Type B pancreatic cell (in vitro differentiated cells): ENCODE measurements around the gene PLB1. TPM values are rescaled to one million over a fixed set of nuclear protein-coding genes. Genes with fewer than 3 reads are reported as not detected.

Source experiments
- DNase-seq: peaks from one replicate; pipeline ENCODE4 v3.0.0; 2021; ENCODE audit warnings: mixed read lengths; ENCODE audit not compliant: unreplicated experiment; ENCODE audit errors: extremely low spot score
- H3K27ac Mint-ChIP-seq: 2 replicates; pipeline ENCODE4 v1.8.0; 2021; ENCODE audit warnings: mild to moderate bottlenecking, mixed read lengths
- H3K27me3 Mint-ChIP-seq: 2 replicates; pipeline ENCODE4 v1.8.0; 2021; ENCODE audit warnings: mixed read lengths
- H3K36me3 Mint-ChIP-seq: 2 replicates; pipeline ENCODE4 v1.8.0; 2021; ENCODE audit warnings: mixed read lengths
- H3K4me1 Mint-ChIP-seq: one replicate; pipeline ENCODE4 v1.8.0; 2021; ENCODE audit warnings: mixed read lengths; ENCODE audit not compliant: unreplicated experiment
- H3K4me3 Mint-ChIP-seq: 2 replicates; pipeline ENCODE4 v1.8.0; 2021; ENCODE audit warnings: mild to moderate bottlenecking, mixed read lengths
- H3K9me3 Mint-ChIP-seq: 2 replicates; pipeline ENCODE4 v1.8.0; 2021; ENCODE audit warnings: mixed read lengths
- total RNA-seq: library from RNA; stranded (reverse); gene quantifications from 2 replicates; pipeline ENCODE4 v1.2.1, GENCODE V29; 2021; ENCODE audit warnings: low replicate concordance
- TF ChIP-seq, protein P1 (sequence below): fragments of 200-600 bp; sonication (generic); conservative IDR thresholded peaks from 2 replicates; pipeline ENCODE4 v1.5.0; 2021; ENCODE audit warnings: antibody characterized with exemption, mild to moderate bottlenecking

PLB1 gene
- total RNA-seq, 1 donor from 2014 or later, result 1.9 TPM

DNA sequence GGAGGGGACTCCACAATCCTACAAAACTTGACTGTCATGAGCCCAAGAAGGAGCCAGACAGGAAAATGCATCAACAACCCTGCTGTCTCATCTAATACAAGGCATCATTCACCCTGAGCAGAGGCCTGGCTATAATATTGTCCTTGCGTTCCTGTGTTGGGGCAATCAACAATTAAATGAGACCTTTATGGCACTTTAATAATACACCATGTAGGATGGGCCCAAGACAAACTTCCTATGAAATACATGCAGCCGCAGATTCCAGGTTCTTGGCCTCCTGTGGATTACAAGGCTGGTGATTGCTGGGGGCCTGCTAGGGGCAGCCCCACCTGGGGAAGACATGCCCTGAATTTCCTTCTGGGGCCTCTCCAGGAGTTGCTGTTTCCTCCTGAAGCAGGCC lies 173.0 kb downstream of the PLB1 start:
- H3K9me3 Mint-ChIP-seq, result peaks cover 16% of the 10 kb centered on the region
- no peak overlapping the region for H3K4me3 Mint-ChIP-seq
- no peak overlapping the region for H3K27ac Mint-ChIP-seq
- no peaks in the 10 kb centered on the region for H3K27me3 Mint-ChIP-seq
- H3K36me3 Mint-ChIP-seq, result peaks cover 5% of the 10 kb centered on the region
- DNase-seq, result no peak
- TF ChIP-seq, protein P1, sequence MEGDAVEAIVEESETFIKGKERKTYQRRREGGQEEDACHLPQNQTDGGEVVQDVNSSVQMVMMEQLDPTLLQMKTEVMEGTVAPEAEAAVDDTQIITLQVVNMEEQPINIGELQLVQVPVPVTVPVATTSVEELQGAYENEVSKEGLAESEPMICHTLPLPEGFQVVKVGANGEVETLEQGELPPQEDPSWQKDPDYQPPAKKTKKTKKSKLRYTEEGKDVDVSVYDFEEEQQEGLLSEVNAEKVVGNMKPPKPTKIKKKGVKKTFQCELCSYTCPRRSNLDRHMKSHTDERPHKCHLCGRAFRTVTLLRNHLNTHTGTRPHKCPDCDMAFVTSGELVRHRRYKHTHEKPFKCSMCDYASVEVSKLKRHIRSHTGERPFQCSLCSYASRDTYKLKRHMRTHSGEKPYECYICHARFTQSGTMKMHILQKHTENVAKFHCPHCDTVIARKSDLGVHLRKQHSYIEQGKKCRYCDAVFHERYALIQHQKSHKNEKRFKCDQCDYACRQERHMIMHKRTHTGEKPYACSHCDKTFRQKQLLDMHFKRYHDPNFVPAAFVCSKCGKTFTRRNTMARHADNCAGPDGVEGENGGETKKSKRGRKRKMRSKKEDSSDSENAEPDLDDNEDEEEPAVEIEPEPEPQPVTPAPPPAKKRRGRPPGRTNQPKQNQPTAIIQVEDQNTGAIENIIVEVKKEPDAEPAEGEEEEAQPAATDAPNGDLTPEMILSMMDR, result no peak
- peaks cover 40% of the 10 kb centered on the region for H3K4me1 Mint-ChIP-seq

DNA sequence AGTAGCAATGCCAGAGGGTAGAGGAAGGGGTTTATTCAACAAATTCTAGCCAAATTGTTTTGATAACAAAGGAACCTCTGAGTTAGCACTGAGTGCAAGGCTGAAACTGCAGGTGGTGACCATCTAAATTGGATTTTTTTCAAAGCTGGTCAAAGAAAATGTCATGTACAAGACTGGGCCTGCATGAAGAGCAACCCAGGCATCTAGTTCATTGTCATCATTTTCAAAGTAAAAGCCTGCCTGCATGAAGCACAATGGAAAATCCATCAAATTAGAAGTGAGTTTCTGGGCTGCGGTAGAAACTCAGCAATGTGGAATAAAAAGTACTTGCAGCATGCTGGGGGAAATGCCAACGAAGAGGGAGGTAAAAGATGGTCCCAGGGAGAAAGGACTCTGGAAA lies 175.0 kb downstream of the PLB1 start:
- no peak overlapping the region for H3K27ac Mint-ChIP-seq
- TF ChIP-seq, protein P1, result no peak
- no peaks in the 10 kb centered on the region for H3K27me3 Mint-ChIP-seq

DNA sequence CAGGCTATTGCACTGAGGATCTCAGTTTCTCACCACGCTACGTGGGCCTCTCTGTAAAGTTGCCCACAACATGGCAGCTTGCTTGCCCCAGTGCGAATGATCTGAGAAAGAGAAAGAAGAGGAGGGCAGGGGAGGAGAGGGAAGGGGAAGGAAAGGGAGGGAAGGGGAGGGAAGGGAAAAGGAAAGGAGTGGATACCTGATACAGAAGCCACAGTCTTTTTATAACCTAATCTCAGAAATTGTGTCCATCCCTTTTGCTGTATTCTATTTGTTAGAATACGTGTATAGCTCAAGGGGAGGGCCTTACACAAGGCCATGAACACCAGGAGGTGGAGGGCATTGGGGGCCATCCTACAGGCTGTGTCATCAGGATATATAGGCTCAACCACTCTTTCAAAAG lies 177.5 kb downstream of the PLB1 start:
- DNase-seq, result no peak
- Mint-ChIP-seq H3K4me3 (no peak overlapping the region), H3K9me3 (peaks cover 16% of the 10 kb centered on the region), H3K36me3 (peaks cover 5% of the 10 kb centered on the region), H3K4me1 (peaks cover 23% of the 10 kb centered on the region), H3K27ac (no peak overlapping the region), H3K27me3 (no peaks in the 10 kb centered on the region)
- TF ChIP-seq, protein P1, result no peak

More for the DNA sequence above, 175.0 kb downstream of the PLB1 start:
- no peak overlapping the region for H3K4me3 Mint-ChIP-seq
- peaks cover 16% of the 10 kb centered on the region for H3K9me3 Mint-ChIP-seq
- H3K4me1 Mint-ChIP-seq, result peaks cover 20% of the 10 kb centered on the region
- peaks cover 5% of the 10 kb centered on the region for H3K36me3 Mint-ChIP-seq
- no peak for DNase-seq

DNA sequence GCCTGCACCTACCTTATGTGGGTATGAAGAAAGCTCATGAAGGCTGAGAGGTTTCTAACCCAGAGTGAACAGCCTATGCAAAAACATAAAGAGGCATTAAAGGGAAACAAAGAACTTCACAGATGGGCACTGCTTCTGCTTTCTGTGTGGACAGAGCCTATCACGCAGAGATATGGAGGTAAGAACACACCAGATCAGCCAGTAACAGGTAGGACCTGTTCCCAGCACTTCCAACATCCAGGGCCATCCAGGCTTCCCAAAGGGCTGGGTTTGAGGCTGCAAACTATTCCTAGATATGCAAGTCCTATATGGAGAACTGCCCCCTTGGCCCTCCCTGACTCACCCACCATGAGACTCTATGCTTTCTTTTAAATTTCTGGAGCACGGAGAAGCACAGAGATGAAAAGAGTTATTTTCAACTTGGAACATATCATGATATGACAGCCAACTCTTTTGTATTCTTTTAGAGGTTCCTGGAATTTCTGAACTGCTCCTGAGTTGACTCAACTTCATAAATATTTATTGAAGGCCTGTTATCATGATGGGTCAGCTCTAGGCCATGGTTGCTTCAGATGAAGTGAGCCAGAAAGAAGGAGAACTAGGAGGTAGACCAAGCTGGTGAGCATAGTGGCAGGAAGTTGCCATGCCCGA lies 178.3 kb downstream of the PLB1 start:
- peaks cover 5% of the 10 kb centered on the region for H3K36me3 Mint-ChIP-seq
- no peak overlapping the region for H3K27ac Mint-ChIP-seq
- H3K27me3 Mint-ChIP-seq, result no peaks in the 10 kb centered on the region
- TF ChIP-seq, protein P1, result no peak
- H3K9me3 Mint-ChIP-seq, result peaks cover 16% of the 10 kb centered on the region
- H3K4me3 Mint-ChIP-seq, result no peak overlapping the region
- DNase-seq, result no peak
- H3K4me1 Mint-ChIP-seq, result peaks cover 23% of the 10 kb centered on the region

DNA sequence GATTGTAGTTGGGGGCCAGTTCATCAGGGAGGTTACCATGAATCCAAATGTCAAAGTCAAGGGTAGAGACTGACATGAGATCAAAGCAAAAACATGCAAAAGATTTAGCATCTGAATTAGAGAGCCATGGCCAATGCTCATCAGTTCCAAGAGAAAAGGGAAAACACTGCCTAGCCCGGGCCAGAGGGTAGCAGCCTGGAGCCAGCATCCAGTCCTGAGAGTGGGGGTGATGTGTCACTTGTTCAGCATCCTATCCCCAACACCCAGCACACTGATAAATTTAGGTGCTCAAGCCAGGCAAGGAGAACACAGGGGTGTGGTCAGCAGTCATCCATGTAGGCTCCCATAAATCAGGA lies 178.8 kb downstream of the PLB1 start:
- H3K4me3 Mint-ChIP-seq, result no peak overlapping the region
- H3K9me3 Mint-ChIP-seq, result peaks cover 16% of the 10 kb centered on the region

More for the DNA sequence above, 178.8 kb downstream of the PLB1 start:
- TF ChIP-seq, protein P1, result no peak
- Mint-ChIP-seq H3K27ac (no peak overlapping the region), H3K4me1 (peaks cover 20% of the 10 kb centered on the region), H3K27me3 (no peaks in the 10 kb centered on the region), H3K36me3 (peaks cover 5% of the 10 kb centered on the region)
- no peak for DNase-seq
